Measurements from ENCODE around the gene ZCCHC4. TPM values are rescaled to one million over a fixed set of nuclear protein-coding genes. Genes with fewer than 3 reads are reported as not detected.

Gene ZCCHC4
- polyA plus RNA-seq, 1 donor, result 12.2 TPM

DNA sequence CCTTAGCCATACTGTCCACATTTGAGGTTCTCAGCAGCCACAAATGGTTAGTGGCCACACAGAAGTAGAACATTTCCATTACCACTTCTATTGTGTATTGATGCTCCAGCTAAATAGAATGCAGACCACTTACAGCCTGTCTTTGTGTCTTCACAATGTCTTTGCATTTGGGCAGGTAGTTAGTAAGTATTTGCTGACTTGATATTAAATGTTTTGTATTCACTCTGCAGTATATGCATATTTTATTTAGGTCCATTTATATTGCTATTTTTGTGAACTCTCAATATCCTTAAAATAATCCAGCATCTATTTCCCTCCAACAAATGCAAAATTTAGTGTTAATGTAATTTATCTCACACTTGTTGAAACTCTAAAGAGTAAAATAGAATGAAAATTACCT is 91.1 kb downstream of the ZCCHC4 start:
- Histone ChIP-seq H3K9me3 (ENCODE audit: control insufficient read depth, low read depth, low read length) (no peaks in the 10 kb centered on the region), H3K27me3 (ENCODE audit: control insufficient read depth, insufficient read depth, low read length) (no peaks in the 10 kb centered on the region), H3K36me3 (ENCODE audit: control insufficient read depth, insufficient read depth, low read length) (peaks cover 56% of the 10 kb centered on the region), H3K27ac (ENCODE audit: low read length) (no peak overlapping the region), H3K4me3 (ENCODE audit: low read length) (no peak overlapping the region), H3K4me1 (ENCODE audit: control insufficient read depth, insufficient read depth, low read length) (no peaks in the 10 kb centered on the region)
- no peak for DNase-seq

DNA sequence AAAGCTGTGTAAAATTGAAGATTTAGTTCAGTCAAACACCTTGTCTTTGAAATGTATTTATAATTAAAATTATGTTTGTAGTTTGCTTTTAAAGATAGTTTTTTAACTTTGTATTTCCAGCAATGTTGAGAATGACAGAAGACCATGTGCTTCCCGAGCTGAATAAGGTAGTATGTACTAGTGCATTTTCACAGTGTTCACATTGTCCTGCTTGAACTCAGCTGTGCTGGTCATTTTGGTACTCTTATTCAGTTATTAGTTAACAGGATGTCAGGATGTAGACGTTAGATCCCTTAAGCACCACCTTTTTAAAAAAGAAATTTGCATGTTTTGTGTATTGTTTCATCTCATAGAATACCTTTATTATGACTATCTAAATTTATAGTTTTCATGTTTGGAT is 92.9 kb downstream of the ZCCHC4 start:
- no peak overlapping the region for H3K27ac ChIP-seq (ENCODE audit: low read length)
- WGBS (ENCODE audit: insufficient coverage, low lambda C conversion rate), result no CpG with 5 or more reads among the region's 2 CpGs
- H3K9me3 ChIP-seq (ENCODE audit: control insufficient read depth, low read depth, low read length), result no peaks in the 10 kb centered on the region
- H3K27me3 ChIP-seq (ENCODE audit: control insufficient read depth, insufficient read depth, low read length), result no peaks in the 10 kb centered on the region
- H3K4me3 ChIP-seq (ENCODE audit: low read length), result no peak overlapping the region
- DNase-seq, result no peak
- H3K4me1 ChIP-seq (ENCODE audit: control insufficient read depth, insufficient read depth, low read length), result no peaks in the 10 kb centered on the region
- peaks cover 50% of the 10 kb centered on the region for H3K36me3 ChIP-seq (ENCODE audit: control insufficient read depth, insufficient read depth, low read length)

DNA sequence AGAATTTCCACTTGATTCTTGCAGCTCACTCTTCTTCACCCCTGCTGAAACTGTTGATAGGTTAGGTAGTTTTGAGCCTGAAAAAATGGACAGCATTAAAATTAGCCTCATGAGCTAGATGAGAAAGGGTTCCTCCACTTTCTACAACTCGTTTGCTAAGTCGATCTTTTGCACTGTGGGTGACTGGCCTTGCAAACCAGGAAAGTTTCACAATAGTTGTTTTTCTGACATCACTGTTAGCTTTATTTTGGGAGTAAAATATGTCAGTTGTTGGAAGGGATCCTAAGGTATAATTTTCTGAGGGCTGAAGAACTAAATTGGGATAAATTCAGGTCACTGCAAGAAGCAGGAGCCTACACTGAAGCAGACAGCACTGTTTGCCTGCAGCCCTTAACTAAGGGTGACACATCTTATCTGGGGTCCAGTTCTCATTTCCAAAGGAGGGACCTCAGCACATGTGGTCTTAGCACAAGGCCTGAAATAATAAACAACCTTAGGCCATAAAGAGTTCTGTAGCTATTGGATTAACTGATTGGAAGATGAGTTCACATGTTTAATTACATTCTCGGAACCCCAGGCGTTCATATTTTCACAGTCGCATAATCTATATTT is 93.6 kb downstream of the ZCCHC4 start:
- Histone ChIP-seq H3K27ac (ENCODE audit: low read length) (no peak overlapping the region), H3K36me3 (ENCODE audit: control insufficient read depth, insufficient read depth, low read length) (peaks cover 52% of the 10 kb centered on the region), H3K27me3 (ENCODE audit: control insufficient read depth, insufficient read depth, low read length) (no peaks in the 10 kb centered on the region), H3K9me3 (ENCODE audit: control insufficient read depth, low read depth, low read length) (no peaks in the 10 kb centered on the region), H3K4me3 (ENCODE audit: low read length) (no peak overlapping the region), H3K4me1 (ENCODE audit: control insufficient read depth, insufficient read depth, low read length) (no peaks in the 10 kb centered on the region)
- WGBS (ENCODE audit: insufficient coverage, low lambda C conversion rate), result 96% methylated on average over 4 of the region's 5 CpGs
- no peak for DNase-seq

DNA sequence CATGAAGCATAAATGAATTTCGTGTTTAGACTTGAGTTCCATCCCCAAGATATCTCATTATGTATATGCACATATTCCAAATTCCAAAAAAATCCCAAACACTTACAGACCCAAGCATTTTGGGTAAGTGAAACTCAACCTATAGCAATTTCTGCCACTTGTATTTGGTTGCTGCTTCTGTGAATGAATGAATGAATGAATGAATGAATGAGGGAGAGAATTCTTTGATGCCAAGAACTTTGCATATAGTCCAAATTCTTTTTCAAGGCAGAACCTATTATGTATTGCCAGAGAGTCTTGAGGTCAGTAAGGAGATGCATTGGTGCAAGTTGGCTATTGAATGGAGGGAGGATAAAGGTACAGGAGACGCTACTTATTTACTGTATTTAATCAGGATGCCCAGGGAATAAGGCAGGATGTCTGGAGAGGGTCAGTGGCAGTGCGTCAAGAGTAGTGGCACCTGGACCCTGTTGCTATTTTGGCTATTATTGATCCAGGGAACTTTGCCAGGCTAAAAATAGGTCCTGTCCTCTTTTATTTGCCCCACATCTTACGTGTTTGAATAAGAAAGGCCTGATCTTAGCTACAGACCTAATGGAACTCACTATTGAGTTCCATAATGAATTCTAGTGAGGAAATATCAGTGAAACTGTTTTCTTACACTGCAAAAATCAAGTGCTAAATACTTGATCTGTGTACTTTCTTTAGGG is 98.4 kb downstream of the ZCCHC4 start:
- Histone ChIP-seq H3K4me3 (ENCODE audit: low read length) (no peak overlapping the region), H3K27ac (ENCODE audit: low read length) (no peak overlapping the region), H3K36me3 (ENCODE audit: control insufficient read depth, insufficient read depth, low read length) (peaks cover 56% of the 10 kb centered on the region), H3K27me3 (ENCODE audit: control insufficient read depth, insufficient read depth, low read length) (no peaks in the 10 kb centered on the region), H3K9me3 (ENCODE audit: control insufficient read depth, low read depth, low read length) (no peaks in the 10 kb centered on the region), H3K4me1 (ENCODE audit: control insufficient read depth, insufficient read depth, low read length) (no peaks in the 10 kb centered on the region)
- 100% methylated on average over 1 of the region's 4 CpGs for WGBS (ENCODE audit: insufficient coverage, low lambda C conversion rate)
- no peak for DNase-seq

DNA sequence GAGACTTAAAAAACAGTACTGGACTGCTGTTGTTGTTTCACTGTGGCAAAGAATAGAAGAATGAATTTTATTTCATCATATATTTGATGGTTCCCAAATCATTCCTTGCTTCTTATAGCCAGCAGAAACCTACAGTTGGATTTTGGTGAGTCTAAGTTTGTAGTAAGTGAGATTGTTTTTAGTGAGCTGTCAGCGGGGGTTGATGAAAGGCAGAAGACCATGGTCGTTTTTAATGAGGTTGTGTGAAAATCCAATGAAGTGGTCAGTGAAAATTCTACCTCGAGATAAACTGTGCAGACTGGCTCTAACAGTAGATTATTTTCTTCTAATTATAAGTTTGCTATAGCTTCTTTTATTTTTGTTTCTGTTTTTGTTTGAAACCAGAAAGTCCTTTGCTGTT is 100.7 kb downstream of the ZCCHC4 start:
- no CpG with 5 or more reads among the region's 3 CpGs for WGBS (ENCODE audit: insufficient coverage, low lambda C conversion rate)
- H3K36me3 ChIP-seq (ENCODE audit: control insufficient read depth, insufficient read depth, low read length), result peaks cover 54% of the 10 kb centered on the region
- H3K27me3 ChIP-seq (ENCODE audit: control insufficient read depth, insufficient read depth, low read length), result no peaks in the 10 kb centered on the region
- no peak overlapping the region for H3K4me3 ChIP-seq (ENCODE audit: low read length)
- DNase-seq, result no peak
- H3K9me3 ChIP-seq (ENCODE audit: control insufficient read depth, low read depth, low read length), result no peaks in the 10 kb centered on the region
- H3K27ac ChIP-seq (ENCODE audit: low read length), result no peak overlapping the region
- H3K4me1 ChIP-seq (ENCODE audit: control insufficient read depth, insufficient read depth, low read length), result no peaks in the 10 kb centered on the region

DNA sequence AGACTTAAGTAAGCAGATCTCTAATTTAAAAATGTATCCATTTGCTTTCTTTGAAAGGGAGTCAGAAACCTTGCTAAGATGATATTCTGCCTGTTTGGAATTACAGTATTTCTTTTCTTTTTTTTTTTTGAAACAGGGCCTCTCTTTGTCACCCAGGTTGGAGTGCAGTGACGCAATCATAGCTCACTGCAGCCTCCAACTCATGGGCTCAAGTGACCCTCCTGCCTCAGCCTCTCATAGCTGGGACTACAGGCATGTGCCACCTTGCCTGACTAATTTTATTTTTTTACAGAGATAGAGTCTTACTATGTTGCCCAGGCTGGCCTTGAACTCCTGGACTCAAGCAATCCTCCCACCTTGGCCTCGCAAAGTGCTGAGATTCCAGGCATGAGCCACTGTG is 104.4 kb downstream of the ZCCHC4 start:
- no peak overlapping the region for H3K27ac ChIP-seq (ENCODE audit: low read length)
- H3K27me3 ChIP-seq (ENCODE audit: control insufficient read depth, insufficient read depth, low read length), result no peaks in the 10 kb centered on the region
- DNase-seq, result no peak
- H3K4me3 ChIP-seq (ENCODE audit: low read length), result no peak overlapping the region
- H3K4me1 ChIP-seq (ENCODE audit: control insufficient read depth, insufficient read depth, low read length), result no peaks in the 10 kb centered on the region
- peaks cover 34% of the 10 kb centered on the region for H3K36me3 ChIP-seq (ENCODE audit: control insufficient read depth, insufficient read depth, low read length)
- no CpG with 5 or more reads among the region's 2 CpGs for WGBS (ENCODE audit: insufficient coverage, low lambda C conversion rate)
- H3K9me3 ChIP-seq (ENCODE audit: control insufficient read depth, low read depth, low read length), result no peaks in the 10 kb centered on the region

Other genes with a start within 250 kb of the ZCCHC4 start
- gene SEPSECS, start 152.3 kb upstream of the ZCCHC4 start, polyA plus RNA-seq, result 18.6 TPM
- gene PI4K2B, start 78.7 kb upstream of the ZCCHC4 start, polyA plus RNA-seq, result 31.8 TPM
- gene ANAPC4, start 64.5 kb downstream of the ZCCHC4 start, polyA plus RNA-seq, result 37.7 TPM

All from large intestine (tissue), 3 donors.